Ecto neural progenitor cell (in vitro differentiated cells): ENCODE measurements around the gene REST.
"Not testable (repeated sequence)": the region's sequence is repeated elsewhere in the genome, so short reads cannot be mapped to it uniquely, and the experiment has no call there.

ENCODE experiments used
- DNase-seq: peaks from one replicate; pipeline ENCODE4 v3.0.0-alpha.2; 2018; ENCODE audit warnings: low spot score

REST gene

GRCh38 chr4:56909086-56909894 lies 1.6 kb downstream of the REST start:
- DNase-seq = peak; percentile 73

- DNase-seq = no peak
These were observed 2.7 kb downstream of the REST start for GRCh38 chr4:56910172-56910967.

GRCh38 chr4:56914336-56914735 lies 6.6 kb downstream of the REST start:
- no peak for DNase-seq

DNA sequence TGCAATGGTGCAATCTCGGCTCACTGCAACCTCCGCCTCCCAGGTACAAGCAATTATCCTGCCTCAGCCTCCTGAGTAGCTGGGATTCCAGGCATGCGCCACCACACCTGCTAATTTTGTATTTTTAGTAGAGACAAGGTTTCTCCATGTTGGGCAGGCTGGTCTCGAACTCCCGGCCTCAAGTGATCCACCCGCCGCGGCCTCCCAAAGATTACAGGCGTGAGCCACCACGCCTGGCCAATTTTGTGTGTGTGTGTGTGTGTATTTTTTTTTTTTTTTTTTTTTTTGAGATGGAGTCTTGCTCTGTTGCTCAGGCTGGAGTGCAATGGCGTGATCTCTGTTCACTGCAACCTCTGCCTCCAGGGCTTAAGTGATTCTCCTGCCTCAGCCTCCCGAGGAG lies 7.3 kb downstream of the REST start:
- not testable (repeated sequence) for DNase-seq

DNA sequence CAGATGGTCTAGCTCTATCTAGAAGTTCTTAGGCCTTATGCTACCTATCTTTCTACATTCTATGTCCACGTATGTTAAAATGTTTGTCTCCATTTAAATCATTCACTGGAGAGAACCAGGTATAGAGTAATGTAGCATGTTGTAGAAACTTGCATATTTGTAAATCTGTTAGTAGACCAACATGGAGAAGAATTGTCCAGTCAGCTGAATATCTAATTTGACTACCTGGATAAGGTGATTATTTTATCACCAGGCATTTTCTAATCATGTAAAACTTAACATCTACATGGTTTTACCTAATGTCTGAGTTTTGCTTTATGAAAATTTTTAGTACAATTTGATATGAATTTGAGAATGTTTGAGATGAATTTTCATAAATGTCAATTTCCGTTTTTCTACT lies 19.5 kb downstream of the REST start:
- no peak for DNase-seq

GRCh38 chr4:56930638-56931037 lies 22.9 kb downstream of the REST start:
- no peak for DNase-seq

GRCh38 chr4:56931924-56932323 lies 24.2 kb downstream of the REST start:
- DNase-seq = no peak

- DNase-seq = no peak
These were observed 29.6 kb downstream of the REST start for GRCh38 chr4:56937262-56937661.

GRCh38 chr4:56939826-56940225 lies 32.1 kb downstream of the REST start:
- DNase-seq = not testable (repeated sequence)

GRCh38 chr4:56940403-56940802 lies 32.7 kb downstream of the REST start:
- no peak for DNase-seq

GRCh38 chr4:56940971-56941370 lies 33.3 kb downstream of the REST start:
- no peak for DNase-seq

- no peak for DNase-seq
These were observed 33.7 kb downstream of the REST start for GRCh38 chr4:56941403-56941802.

DNA sequence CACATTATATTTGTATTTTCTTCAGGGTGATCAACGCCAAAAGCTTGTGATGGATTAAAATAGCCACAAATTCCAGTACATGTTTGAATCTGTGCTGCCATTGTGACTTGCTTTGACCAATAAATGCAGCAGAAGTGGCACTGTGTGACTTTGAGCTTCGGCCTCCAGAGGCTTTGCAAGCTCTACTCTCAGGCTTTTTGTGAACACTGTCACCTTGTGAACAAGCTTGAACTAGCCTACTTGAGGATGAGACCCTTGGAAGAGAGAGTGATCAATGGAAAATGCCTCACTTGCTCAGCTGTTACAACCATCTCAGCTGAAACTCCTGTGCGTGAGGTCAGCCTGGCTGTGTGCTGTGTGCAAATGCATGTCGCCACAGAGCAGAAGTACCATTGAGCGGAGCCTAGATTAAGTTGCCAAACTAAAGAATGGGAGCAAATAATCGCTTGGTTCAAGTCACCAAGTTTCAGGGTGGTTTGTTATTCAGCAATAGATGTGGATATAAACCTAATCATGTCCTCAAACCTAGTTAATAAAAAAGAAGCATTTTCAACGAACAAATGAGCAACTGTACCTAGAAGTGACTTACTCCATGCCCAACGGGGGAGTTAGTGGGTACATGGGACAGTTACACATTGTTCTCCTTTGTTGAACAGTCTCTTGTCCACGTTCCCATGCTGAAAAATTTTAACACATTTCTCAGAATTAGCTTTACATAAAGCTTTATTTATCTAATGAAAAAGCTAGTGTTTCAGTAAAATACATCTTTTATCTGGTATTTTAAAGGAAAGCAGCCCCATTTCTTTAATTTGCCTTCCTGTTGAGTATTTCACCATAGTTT lies 46.2 kb downstream of the REST start:
- no peak for DNase-seq

GRCh38 chr4:56958111-56958517 lies 50.4 kb downstream of the REST start:
- no peak for DNase-seq

- no peak for DNase-seq
These were observed 51.4 kb downstream of the REST start for GRCh38 chr4:56959100-56959499.

DNA sequence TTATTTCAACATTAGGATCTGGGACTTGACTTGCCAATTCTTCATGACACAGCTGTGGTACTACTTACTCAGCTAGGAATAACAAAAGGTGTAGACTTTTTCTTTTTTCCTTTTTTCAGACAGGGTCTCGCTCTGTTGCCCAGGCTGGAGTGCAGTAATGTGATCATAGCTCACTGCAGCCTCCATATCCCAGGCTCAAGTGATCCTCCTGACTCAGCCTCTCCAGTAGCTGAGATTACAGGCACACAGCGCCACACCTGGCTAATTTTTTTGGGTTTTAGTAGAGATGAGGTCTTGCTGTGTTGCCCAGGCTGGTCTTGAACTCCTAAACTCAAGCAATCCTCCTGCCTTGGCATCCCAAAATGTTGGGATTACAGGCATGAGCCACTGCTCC lies 53.4 kb downstream of the REST start:
- DNase-seq = no peak

DNA sequence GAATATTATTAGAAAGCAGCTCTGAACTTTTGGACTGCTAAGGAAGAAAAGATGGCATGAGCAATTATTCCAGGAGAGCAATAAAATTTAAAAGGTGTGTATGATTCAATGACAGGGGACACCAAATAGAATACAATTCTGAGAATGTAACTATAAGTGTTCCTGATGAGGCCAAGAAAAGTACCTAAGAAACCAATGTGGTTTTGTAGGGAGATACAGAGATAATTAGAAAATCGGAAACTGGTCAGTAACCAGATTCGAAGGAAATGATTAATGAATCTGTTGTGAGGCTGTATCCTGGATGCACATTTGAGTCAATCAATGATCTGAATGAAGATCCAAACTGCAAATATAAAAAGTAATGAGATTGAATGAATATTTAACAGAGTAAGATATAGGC lies 63.7 kb downstream of the REST start:
- DNase-seq = no peak

GRCh38 chr4:56972389-56972788 lies 64.7 kb downstream of the REST start:
- DNase-seq = no peak

DNA sequence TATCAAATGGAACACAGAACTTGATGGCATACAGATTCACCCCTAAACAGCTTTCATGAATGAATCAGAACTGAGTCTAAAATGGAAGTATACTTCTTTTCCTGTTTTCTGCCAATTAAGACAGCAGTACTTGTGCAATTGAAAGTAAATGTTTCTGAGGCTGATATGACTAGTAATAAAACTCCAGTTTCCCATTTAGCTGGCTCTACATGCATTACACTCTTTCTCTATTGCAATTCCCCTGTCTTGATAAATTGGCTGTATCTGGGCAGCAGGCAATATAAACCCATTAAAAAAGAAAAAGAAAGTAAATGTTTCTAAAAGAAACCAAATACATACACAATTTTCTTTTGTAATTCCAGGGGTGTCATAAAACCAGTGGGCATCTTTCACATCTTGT lies 65.1 kb downstream of the REST start:
- no peak for DNase-seq

- no peak for DNase-seq
These were observed 65.6 kb downstream of the REST start for GRCh38 chr4:56973336-56973735.

DNA sequence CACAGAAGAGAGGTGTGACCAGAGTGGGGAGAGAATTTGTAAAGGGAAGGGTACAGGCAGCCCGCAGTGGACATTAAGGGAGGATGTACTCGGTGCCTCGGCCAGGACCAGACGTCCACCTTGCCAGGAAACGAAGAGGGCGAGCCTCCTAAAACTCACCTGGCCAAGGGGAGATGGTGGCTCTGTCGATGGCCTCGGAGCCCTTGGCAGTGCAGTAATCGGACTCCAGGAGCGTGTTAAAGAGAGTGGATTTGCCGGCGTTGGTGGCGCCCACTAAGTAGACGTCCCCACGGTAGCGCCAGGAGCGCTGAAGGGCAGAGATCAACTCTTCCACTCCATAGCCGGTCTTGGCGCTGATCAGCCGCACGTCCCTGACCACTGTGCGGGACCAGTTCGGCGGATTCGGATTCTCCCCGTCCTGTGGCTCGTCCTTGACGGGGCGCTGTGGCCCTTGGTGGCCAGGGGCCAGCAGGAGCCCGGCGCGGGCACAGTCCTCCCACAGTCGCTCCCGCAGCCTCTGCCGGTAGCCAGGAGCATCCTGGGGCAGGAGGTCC lies 68.7 kb downstream of the REST start:
- DNase-seq = no peak

GRCh38 chr4:56976837-56977320 lies 69.2 kb downstream of the REST start:
- DNase-seq = peak; percentile 71
